H9 (cell line): Measurements from ENCODE around the gene GATAD2B. TPM values are rescaled to one million over a fixed set of nuclear protein-coding genes. Genes with fewer than 3 reads are reported as not detected.

Source experiments
- DNase-seq: peaks from one replicate; pipeline ENCODE4 v3.0.0-alpha.2; 2017
- H2AFZ ChIP-seq: one replicate; pipeline ENCODE4 v1.6.1; 2013; ENCODE audit warnings: mild to moderate bottlenecking, low read length, control low read depth, moderate library complexity
- H2AK5ac ChIP-seq: 2 replicates; pipeline ENCODE4 v1.6.1; 2013; ENCODE audit warnings: low read length, control low read depth, mixed read lengths; ENCODE audit not compliant: insufficient read length
- H2BK120ac ChIP-seq: one replicate; pipeline ENCODE4 v1.6.1; 2013; ENCODE audit warnings: low read depth, mild to moderate bottlenecking, low read length, control low read depth, inconsistent platforms; ENCODE audit not compliant: poor library complexity, severe bottlenecking
- H2BK12ac ChIP-seq: 2 replicates; pipeline ENCODE4 v1.6.1; 2013; ENCODE audit warnings: low read length, control low read depth, mixed read lengths, low read depth; ENCODE audit not compliant: insufficient read length
- H2BK15ac ChIP-seq: 2 replicates; pipeline ENCODE4 v1.6.1; 2013; ENCODE audit warnings: low read depth, low read length, control low read depth
- H2BK20ac ChIP-seq: one replicate; pipeline ENCODE4 v1.6.1; 2013; ENCODE audit warnings: low read depth, mild to moderate bottlenecking, low read length, control low read depth, inconsistent platforms; ENCODE audit not compliant: poor library complexity, severe bottlenecking
- H2BK5ac ChIP-seq: 2 replicates; pipeline ENCODE4 v1.6.1; 2013; ENCODE audit warnings: low read length, control low read depth, mixed read lengths; ENCODE audit not compliant: insufficient read length
- H3K14ac ChIP-seq: 2 replicates; pipeline ENCODE4 v1.6.1; 2013; ENCODE audit warnings: low read length, control low read depth; ENCODE audit not compliant: insufficient read depth
- H3K18ac ChIP-seq: 2 replicates; pipeline ENCODE4 v1.6.1; 2013; ENCODE audit warnings: low read depth, mild to moderate bottlenecking, mixed read lengths, low read length, control low read depth; ENCODE audit not compliant: insufficient read length
- H3K23ac ChIP-seq: 2 replicates; pipeline ENCODE4 v1.6.1; 2013; ENCODE audit warnings: low read length, control low read depth, mixed read lengths, low read depth; ENCODE audit not compliant: insufficient read length
- H3K23me2 ChIP-seq: 2 replicates; pipeline ENCODE4 v1.6.1; 2013; ENCODE audit warnings: low read depth, mild to moderate bottlenecking, mixed read lengths, low read length, control low read depth; ENCODE audit not compliant: insufficient read length, poor library complexity, severe bottlenecking
- H3K27ac ChIP-seq: 2 replicates; pipeline ENCODE4 v1.5.1; 2013; ENCODE audit warnings: low read length, control low read depth, mixed read lengths, low read depth; ENCODE audit not compliant: insufficient read length
- H3K27me3 ChIP-seq: 2 replicates; pipeline ENCODE4 v1.6.1; 2013; ENCODE audit warnings: low read length, control low read depth, inconsistent platforms; ENCODE audit not compliant: insufficient read depth
- H3K4ac ChIP-seq: 2 replicates; pipeline ENCODE4 v1.6.1; 2013; ENCODE audit warnings: low read depth, mild to moderate bottlenecking, control low read depth, inconsistent platforms, low read length, moderate library complexity
- H3K4me1 ChIP-seq: 2 replicates; pipeline ENCODE4 v1.6.1; 2013; ENCODE audit warnings: low read length, control low read depth, inconsistent platforms; ENCODE audit not compliant: insufficient read depth
- H3K4me2 ChIP-seq: 2 replicates; pipeline ENCODE4 v1.6.1; 2013; ENCODE audit warnings: low read length, control low read depth, mixed read lengths; ENCODE audit not compliant: insufficient read length, insufficient read depth
- H3K56ac ChIP-seq: 2 replicates; pipeline ENCODE4 v1.6.1; 2013; ENCODE audit warnings: low read depth, mild to moderate bottlenecking, mixed read lengths, low read length, control low read depth; ENCODE audit not compliant: insufficient read length
- H3K79me1 ChIP-seq: 2 replicates; pipeline ENCODE4 v1.6.1; 2013; ENCODE audit warnings: low read depth, mild to moderate bottlenecking, moderate library complexity, low read length, control low read depth, inconsistent platforms; ENCODE audit not compliant: insufficient read depth, poor library complexity, severe bottlenecking
- H3K79me2 ChIP-seq: 2 replicates; pipeline ENCODE4 v1.6.1; 2013; ENCODE audit warnings: low read length, control low read depth, inconsistent platforms; ENCODE audit not compliant: insufficient read depth
- H3K9ac ChIP-seq: 2 replicates; pipeline ENCODE4 v1.6.1; 2013; ENCODE audit warnings: low read length, control low read depth, mixed read lengths; ENCODE audit not compliant: insufficient read length; ENCODE audit errors: extremely low read depth
- H3K9me3 ChIP-seq: one replicate; pipeline ENCODE4 v1.6.1; 2013; ENCODE audit warnings: low read depth, low read length, inconsistent platforms; ENCODE audit not compliant: control insufficient read depth
- H3T11ph ChIP-seq: one replicate; pipeline ENCODE4 v1.6.1; 2013; ENCODE audit warnings: mild to moderate bottlenecking, low read length, control low read depth, inconsistent platforms
- H4K20me1 ChIP-seq: one replicate; pipeline ENCODE4 v1.6.1; 2013; ENCODE audit not compliant: control insufficient read depth, insufficient read length, insufficient read depth
- H4K5ac ChIP-seq: 2 replicates; pipeline ENCODE4 v1.6.1; 2013; ENCODE audit warnings: low read depth, mild to moderate bottlenecking, mixed read lengths, low read length, control low read depth; ENCODE audit not compliant: insufficient read length
- H4K8ac ChIP-seq: replicated peaks from 2 replicates; pipeline ENCODE4 v1.6.1; 2013; ENCODE audit warnings: low read length, control low read depth, mixed read lengths, low read depth; ENCODE audit not compliant: insufficient read length
- H4K91ac ChIP-seq: 2 replicates; pipeline ENCODE4 v1.6.1; 2013; ENCODE audit warnings: low read depth, mild to moderate bottlenecking, moderate library complexity, mixed read lengths, low read length, control low read depth; ENCODE audit not compliant: insufficient read length
- H3K27ac Mint-ChIP-seq, 3 experiments: 2 replicates in 2 of 3; 3 replicates in 1 of 3; pipeline ENCODE4 v1.8.0; 2020 to 2021; ENCODE audit warnings: mixed read lengths in 3 of 3, mild to moderate bottlenecking in 1 of 3, moderate library complexity in 1 of 3
- H3K27me3 Mint-ChIP-seq: 2 replicates; pipeline ENCODE4 v1.8.0; 2021; ENCODE audit warnings: low read depth, mild to moderate bottlenecking, moderate library complexity, mixed read lengths
- H3K36me3 Mint-ChIP-seq, 3 experiments: 2 replicates in 2 of 3; 3 replicates in 1 of 3; pipeline ENCODE4 v1.8.0; 2020 to 2021; ENCODE audit warnings: low read depth in 3 of 3, mixed read lengths in 3 of 3; ENCODE audit not compliant: insufficient read depth in 1 of 3
- H3K4me1 Mint-ChIP-seq, 2 experiments: 2 replicates each; pipeline ENCODE4 v1.8.0; 2020; ENCODE audit warnings: mixed read lengths in 2 of 2
- H3K4me3 Mint-ChIP-seq, 2 experiments: 2 replicates in 1 of 2; 3 replicates in 1 of 2; pipeline ENCODE4 v1.8.0; 2020 to 2021; ENCODE audit warnings: mild to moderate bottlenecking in 2 of 2, mixed read lengths in 2 of 2, moderate library complexity in 1 of 2
- H3K9me3 Mint-ChIP-seq, 2 experiments: 2 replicates in 1 of 2; 3 replicates in 1 of 2; pipeline ENCODE4 v1.8.0; 2020; ENCODE audit warnings: mild to moderate bottlenecking in 2 of 2, mixed read lengths in 2 of 2, moderate library complexity in 1 of 2
- CTCF ChIP-seq: fragments of 200-600 bp; sonication (generic); conservative IDR thresholded peaks from 3 replicates; pipeline ENCODE4 v1.8.0; 2021; ENCODE audit warnings: antibody characterized with exemption, mild to moderate bottlenecking
- WGBS: extraction: QIAGEN DNeasy Blood & Tissue Kit; methylation state at CpG from one replicate; pipeline ENCODE4 v1.1.7; 2013; ENCODE audit warnings: missing lambda C conversion rate, low lambda C conversion rate, mixed read lengths; ENCODE audit not compliant: insufficient read length; ENCODE audit errors: extremely low coverage; 5-methylcytosine and 5-hydroxymethylcytosine counted together
- total RNA-seq: library from RNA; stranded (reverse); gene quantifications from 2 replicates; pipeline ENCODE4 v1.2.1, GENCODE V29; 2021

The GATAD2B gene
- total RNA-seq, 1 experiment from 2014 or later = 44.1 TPM

- no peak overlapping the region for H2BK12ac ChIP-seq
- peaks cover 2% of the 10 kb centered on the region for H3K79me1 ChIP-seq
- peaks cover 0 to 3% of the 10 kb centered on the region in 2 experiments; a peak in 1 of 4 replicates for H3K4me1 Mint-ChIP-seq
- no peak overlapping the region for H3K4me3 Mint-ChIP-seq
- H3K27me3 Mint-ChIP-seq = no peaks in the 10 kb centered on the region
- H3K14ac ChIP-seq = no peak overlapping the region
- no peak overlapping the region for H3T11ph ChIP-seq
- H3K79me2 ChIP-seq = no peaks in the 10 kb centered on the region
- H3K9ac ChIP-seq = no peak overlapping the region
- H3K23me2 ChIP-seq = no peaks in the 10 kb centered on the region
- peaks cover 0 to 12% (median 5%) of the 10 kb centered on the region in 3 experiments; a peak in 5 of 7 replicates for H3K36me3 Mint-ChIP-seq
- H3K27me3 ChIP-seq = no peaks in the 10 kb centered on the region
- H4K5ac ChIP-seq = no peak overlapping the region
- H2BK20ac ChIP-seq = no peak overlapping the region
- no peak overlapping the region for H2AFZ ChIP-seq
- H3K23ac ChIP-seq = no peak overlapping the region
- no peak overlapping the region for H3K27ac ChIP-seq
- H3K56ac ChIP-seq = no peak overlapping the region
- no peak overlapping the region for H2BK5ac ChIP-seq
- no peaks in the 10 kb centered on the region for H4K20me1 ChIP-seq
- no peak overlapping the region for H2BK120ac ChIP-seq
- no peak for DNase-seq
- no peak overlapping the region for H2BK15ac ChIP-seq
- H3K18ac ChIP-seq = no peak overlapping the region
- H4K8ac ChIP-seq = no peak overlapping the region
- no peak overlapping the region for H3K4ac ChIP-seq
- WGBS = no CpG with 5 or more reads among the region's 2 CpGs
- no peaks in the 10 kb centered on the region for H3K9me3 ChIP-seq
- H4K91ac ChIP-seq = no peak overlapping the region
- H3K4me2 ChIP-seq = no peak overlapping the region
- TF ChIP-seq CTCF = no peak
- H3K4me1 ChIP-seq = no peaks in the 10 kb centered on the region
- no peak overlapping the region for H2AK5ac ChIP-seq
- no peaks in the 10 kb centered on the region for H3K9me3 Mint-ChIP-seq
- no peak overlapping the region for H3K27ac Mint-ChIP-seq
Measured at GRCh38 chr1:153857505-153857904, 65.3 kb downstream of the GATAD2B start.
